HL-60 (cell line): Measurements from ENCODE around the gene RGS19.

Experiments
- CTCF ChIP-seq: IDR thresholded peaks from one replicate; pipeline ENCODE4 v1.5.1; 2011; ENCODE audit warnings: low read length, control low read depth, inconsistent platforms; ENCODE audit not compliant: insufficient read depth
- TF ChIP-seq, protein P1 (sequence below): IDR thresholded peaks from 2 replicates; pipeline ENCODE4 v1.6.1; 2012; ENCODE audit warnings: low read depth; ENCODE audit not compliant: insufficient replicate concordance

DNA sequence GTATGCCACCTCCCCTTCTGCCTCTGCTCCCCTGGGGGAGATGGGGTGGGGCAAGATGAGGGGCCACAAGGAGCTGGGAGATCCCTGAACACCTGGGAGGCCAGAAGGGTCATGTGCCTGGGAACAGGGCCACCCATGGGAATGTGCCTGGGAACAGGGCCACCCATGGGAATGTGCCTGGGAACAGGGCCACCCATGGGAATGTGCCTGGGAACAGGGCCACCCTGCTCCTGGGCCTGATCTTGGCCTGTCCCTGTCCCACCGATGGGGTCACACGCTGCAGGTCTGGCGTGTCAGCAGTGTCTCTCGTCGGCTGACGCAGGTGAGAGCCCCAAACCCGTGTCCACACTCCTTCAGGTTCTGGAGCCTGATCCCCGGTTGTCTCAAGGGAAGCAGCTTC is 4.4 kb downstream of the RGS19 start:
- no peak for TF ChIP-seq CTCF
- TF ChIP-seq, protein P1, sequence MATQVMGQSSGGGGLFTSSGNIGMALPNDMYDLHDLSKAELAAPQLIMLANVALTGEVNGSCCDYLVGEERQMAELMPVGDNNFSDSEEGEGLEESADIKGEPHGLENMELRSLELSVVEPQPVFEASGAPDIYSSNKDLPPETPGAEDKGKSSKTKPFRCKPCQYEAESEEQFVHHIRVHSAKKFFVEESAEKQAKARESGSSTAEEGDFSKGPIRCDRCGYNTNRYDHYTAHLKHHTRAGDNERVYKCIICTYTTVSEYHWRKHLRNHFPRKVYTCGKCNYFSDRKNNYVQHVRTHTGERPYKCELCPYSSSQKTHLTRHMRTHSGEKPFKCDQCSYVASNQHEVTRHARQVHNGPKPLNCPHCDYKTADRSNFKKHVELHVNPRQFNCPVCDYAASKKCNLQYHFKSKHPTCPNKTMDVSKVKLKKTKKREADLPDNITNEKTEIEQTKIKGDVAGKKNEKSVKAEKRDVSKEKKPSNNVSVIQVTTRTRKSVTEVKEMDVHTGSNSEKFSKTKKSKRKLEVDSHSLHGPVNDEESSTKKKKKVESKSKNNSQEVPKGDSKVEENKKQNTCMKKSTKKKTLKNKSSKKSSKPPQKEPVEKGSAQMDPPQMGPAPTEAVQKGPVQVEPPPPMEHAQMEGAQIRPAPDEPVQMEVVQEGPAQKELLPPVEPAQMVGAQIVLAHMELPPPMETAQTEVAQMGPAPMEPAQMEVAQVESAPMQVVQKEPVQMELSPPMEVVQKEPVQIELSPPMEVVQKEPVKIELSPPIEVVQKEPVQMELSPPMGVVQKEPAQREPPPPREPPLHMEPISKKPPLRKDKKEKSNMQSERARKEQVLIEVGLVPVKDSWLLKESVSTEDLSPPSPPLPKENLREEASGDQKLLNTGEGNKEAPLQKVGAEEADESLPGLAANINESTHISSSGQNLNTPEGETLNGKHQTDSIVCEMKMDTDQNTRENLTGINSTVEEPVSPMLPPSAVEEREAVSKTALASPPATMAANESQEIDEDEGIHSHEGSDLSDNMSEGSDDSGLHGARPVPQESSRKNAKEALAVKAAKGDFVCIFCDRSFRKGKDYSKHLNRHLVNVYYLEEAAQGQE, result no peak
